HL-60 (cell line): ENCODE data around the gene MARCHF10.

Experiments
- DNase-seq, 2 experiments: peaks; one replicate each; pipeline ENCODE4 v3.0.0-alpha.2; 2010 to 2020; ENCODE audit warnings: low read depth in 1 of 2, low spot score in 1 of 2
- H3K27ac ChIP-seq: fragments of 250-450 bp; sonication (Bioruptor Pico); replicated peaks from 2 replicates; pipeline ENCODE4 v1.5.1; 2020; ENCODE audit warnings: mild to moderate bottlenecking, moderate library complexity
- H3K27me3 ChIP-seq: fragments of 250-450 bp; sonication (Bioruptor Pico); 2 replicates; pipeline ENCODE4 v1.5.1; 2021; ENCODE audit warnings: mild to moderate bottlenecking, moderate library complexity; ENCODE audit not compliant: insufficient read depth, poor library complexity, severe bottlenecking
- H3K4me3 ChIP-seq: replicated peaks from 2 replicates; pipeline ENCODE4 v1.5.1; 2011; ENCODE audit warnings: mild to moderate bottlenecking, control low read depth, low read length; ENCODE audit not compliant: insufficient read depth
- GABPA ChIP-seq: IDR thresholded peaks from 2 replicates; pipeline ENCODE4 v1.6.1; 2012; ENCODE audit warnings: low read depth
- POLR2AphosphoS5 ChIP-seq: IDR thresholded peaks from 2 replicates; pipeline ENCODE4 v1.6.1; 2012; ENCODE audit warnings: low read depth
- SPI1 ChIP-seq: IDR thresholded peaks from 2 replicates; pipeline ENCODE4 v1.6.1; 2012; ENCODE audit warnings: low read depth, mild to moderate bottlenecking, borderline replicate concordance
- TF ChIP-seq, protein P1 (sequence below): IDR thresholded peaks from one replicate; pipeline ENCODE4 v1.5.1; 2011; ENCODE audit warnings: low read length, control low read depth, inconsistent platforms; ENCODE audit not compliant: insufficient read depth
- TF ChIP-seq, protein P2 (sequence below): IDR thresholded peaks from 2 replicates; pipeline ENCODE4 v1.6.1; 2012; ENCODE audit warnings: low read depth; ENCODE audit not compliant: insufficient replicate concordance

Gene MARCHF10

DNA sequence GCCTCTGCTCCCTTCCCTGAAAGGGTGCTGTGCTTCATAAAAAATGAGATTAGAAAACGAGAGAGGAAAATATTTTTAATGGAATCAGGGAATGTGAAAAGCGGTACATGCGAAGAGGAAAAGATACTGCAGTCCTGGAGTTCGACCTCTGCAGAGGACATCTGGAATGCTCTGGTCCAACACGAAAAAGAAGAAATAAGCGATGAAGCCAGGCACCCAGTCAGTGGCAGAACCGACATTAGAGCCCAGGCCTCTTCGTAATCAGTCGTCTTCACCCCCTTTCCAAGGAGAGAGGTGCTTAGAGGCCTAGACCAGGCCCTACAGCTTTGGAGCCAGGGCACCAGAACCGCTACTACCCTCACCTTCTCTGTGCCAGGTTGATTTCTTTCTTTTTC lies 459 bp upstream of the MARCHF10 start:
- H3K4me3 ChIP-seq, result no peak overlapping the region
- no peak for DNase-seq
- peaks cover 10% of the 10 kb centered on the region for H3K27me3 ChIP-seq
- no peak overlapping the region for H3K27ac ChIP-seq
- TF ChIP-seq SPI1, result no peak
- no peak for TF ChIP-seq POLR2AphosphoS5
- TF ChIP-seq GABPA, result no peak
- TF ChIP-seq, protein P1, sequence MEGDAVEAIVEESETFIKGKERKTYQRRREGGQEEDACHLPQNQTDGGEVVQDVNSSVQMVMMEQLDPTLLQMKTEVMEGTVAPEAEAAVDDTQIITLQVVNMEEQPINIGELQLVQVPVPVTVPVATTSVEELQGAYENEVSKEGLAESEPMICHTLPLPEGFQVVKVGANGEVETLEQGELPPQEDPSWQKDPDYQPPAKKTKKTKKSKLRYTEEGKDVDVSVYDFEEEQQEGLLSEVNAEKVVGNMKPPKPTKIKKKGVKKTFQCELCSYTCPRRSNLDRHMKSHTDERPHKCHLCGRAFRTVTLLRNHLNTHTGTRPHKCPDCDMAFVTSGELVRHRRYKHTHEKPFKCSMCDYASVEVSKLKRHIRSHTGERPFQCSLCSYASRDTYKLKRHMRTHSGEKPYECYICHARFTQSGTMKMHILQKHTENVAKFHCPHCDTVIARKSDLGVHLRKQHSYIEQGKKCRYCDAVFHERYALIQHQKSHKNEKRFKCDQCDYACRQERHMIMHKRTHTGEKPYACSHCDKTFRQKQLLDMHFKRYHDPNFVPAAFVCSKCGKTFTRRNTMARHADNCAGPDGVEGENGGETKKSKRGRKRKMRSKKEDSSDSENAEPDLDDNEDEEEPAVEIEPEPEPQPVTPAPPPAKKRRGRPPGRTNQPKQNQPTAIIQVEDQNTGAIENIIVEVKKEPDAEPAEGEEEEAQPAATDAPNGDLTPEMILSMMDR, result no peak
- TF ChIP-seq, protein P2, sequence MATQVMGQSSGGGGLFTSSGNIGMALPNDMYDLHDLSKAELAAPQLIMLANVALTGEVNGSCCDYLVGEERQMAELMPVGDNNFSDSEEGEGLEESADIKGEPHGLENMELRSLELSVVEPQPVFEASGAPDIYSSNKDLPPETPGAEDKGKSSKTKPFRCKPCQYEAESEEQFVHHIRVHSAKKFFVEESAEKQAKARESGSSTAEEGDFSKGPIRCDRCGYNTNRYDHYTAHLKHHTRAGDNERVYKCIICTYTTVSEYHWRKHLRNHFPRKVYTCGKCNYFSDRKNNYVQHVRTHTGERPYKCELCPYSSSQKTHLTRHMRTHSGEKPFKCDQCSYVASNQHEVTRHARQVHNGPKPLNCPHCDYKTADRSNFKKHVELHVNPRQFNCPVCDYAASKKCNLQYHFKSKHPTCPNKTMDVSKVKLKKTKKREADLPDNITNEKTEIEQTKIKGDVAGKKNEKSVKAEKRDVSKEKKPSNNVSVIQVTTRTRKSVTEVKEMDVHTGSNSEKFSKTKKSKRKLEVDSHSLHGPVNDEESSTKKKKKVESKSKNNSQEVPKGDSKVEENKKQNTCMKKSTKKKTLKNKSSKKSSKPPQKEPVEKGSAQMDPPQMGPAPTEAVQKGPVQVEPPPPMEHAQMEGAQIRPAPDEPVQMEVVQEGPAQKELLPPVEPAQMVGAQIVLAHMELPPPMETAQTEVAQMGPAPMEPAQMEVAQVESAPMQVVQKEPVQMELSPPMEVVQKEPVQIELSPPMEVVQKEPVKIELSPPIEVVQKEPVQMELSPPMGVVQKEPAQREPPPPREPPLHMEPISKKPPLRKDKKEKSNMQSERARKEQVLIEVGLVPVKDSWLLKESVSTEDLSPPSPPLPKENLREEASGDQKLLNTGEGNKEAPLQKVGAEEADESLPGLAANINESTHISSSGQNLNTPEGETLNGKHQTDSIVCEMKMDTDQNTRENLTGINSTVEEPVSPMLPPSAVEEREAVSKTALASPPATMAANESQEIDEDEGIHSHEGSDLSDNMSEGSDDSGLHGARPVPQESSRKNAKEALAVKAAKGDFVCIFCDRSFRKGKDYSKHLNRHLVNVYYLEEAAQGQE, result no peak

DNA sequence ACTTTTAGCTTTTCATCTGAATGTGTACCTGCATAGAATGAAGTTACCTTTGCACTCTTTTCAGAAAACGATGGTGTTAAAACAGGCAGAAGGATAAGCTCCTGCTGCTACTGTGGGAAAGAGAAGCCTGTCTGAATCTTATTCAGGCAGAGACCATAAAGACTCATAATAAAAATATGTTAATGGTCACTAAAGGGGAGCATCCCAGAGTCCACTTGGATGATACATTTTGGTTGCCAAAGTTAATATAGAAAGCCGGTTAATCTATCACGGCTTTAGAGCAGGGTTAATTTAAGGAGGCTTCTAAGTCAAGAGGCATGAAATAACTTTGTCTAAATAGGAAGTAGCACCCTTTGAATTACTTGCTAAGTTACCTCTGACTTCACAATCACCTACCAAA lies 2.9 kb downstream of the MARCHF10 start:
- DNase-seq, result no peak
- Histone ChIP-seq H3K27me3 (peaks cover 10% of the 10 kb centered on the region), H3K27ac (no peak overlapping the region), H3K4me3 (no peak overlapping the region)
- TF ChIP-seq GABPA (no peak), SPI1 (no peak), POLR2AphosphoS5 (no peak)
- TF ChIP-seq, protein P1, result no peak
- TF ChIP-seq, protein P2, result no peak

DNA sequence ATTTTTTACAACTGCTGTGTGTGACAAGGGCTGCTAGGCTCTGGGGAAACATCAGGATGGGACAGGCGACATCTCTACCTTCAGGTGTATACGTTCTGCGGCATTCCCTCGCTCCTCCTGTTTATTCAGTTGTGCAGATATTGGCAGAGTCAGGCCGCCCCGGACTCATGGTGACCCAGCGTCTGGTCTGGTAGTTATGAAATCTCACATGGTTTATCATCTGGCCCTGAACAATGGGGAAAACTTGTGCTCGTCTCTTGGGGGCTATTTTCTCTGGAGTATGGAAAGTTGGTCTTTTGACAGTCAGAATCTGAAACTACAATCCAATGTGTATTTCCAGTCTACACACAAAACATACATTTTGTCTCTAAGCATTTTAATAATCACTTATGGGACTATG lies 3.3 kb downstream of the MARCHF10 start:
- Histone ChIP-seq H3K27me3 (peaks cover 10% of the 10 kb centered on the region), H3K4me3 (no peak overlapping the region), H3K27ac (no peak overlapping the region)
- DNase-seq, result no peak
- TF ChIP-seq POLR2AphosphoS5 (no peak), SPI1 (no peak), GABPA (no peak)
- TF ChIP-seq, protein P1, result no peak
- TF ChIP-seq, protein P2, result no peak
